Glutamatergic neuron (in vitro differentiated cells): ENCODE measurements around the gene OSBPL6. TPM values are rescaled to one million over a fixed set of nuclear protein-coding genes. Genes with fewer than 3 reads are reported as not detected.
A peak's percentile ranks its signal among the peaks of the same experiment; 100 is the strongest.

Source experiments
- DNase-seq: peaks from one replicate; pipeline ENCODE4 v3.0.0; 2022
- H3K27ac Mint-ChIP-seq: one replicate; pipeline ENCODE4 v1.8.0; 2020; ENCODE audit warnings: mild to moderate bottlenecking, mixed read lengths, inconsistent platforms; ENCODE audit not compliant: unreplicated experiment
- H3K27me3 Mint-ChIP-seq: one replicate; pipeline ENCODE4 v1.8.0; 2020; ENCODE audit warnings: mild to moderate bottlenecking, moderate library complexity, mixed read lengths, inconsistent platforms; ENCODE audit not compliant: unreplicated experiment
- H3K36me3 Mint-ChIP-seq: one replicate; pipeline ENCODE4 v1.8.0; 2020; ENCODE audit warnings: mild to moderate bottlenecking, mixed read lengths, inconsistent platforms; ENCODE audit not compliant: unreplicated experiment
- H3K4me1 Mint-ChIP-seq: one replicate; pipeline ENCODE4 v1.8.0; 2020; ENCODE audit warnings: mild to moderate bottlenecking, low read depth, mixed read lengths, inconsistent platforms; ENCODE audit not compliant: unreplicated experiment
- H3K4me3 Mint-ChIP-seq: one replicate; pipeline ENCODE4 v1.8.0; 2020; ENCODE audit warnings: mild to moderate bottlenecking, mixed read lengths, inconsistent platforms; ENCODE audit not compliant: unreplicated experiment
- H3K9me3 Mint-ChIP-seq: one replicate; pipeline ENCODE4 v1.8.0; 2020; ENCODE audit warnings: mild to moderate bottlenecking, moderate library complexity, mixed read lengths, inconsistent platforms; ENCODE audit not compliant: unreplicated experiment
- total RNA-seq: library from RNA; stranded (reverse); fragmentation: NEBNext Ultra II Directional; extraction: Animal tissue kit (Norgen Biotek cat#: 25700); gene quantifications from one replicate; pipeline ENCODE4 v1.2.1, GENCODE V29; 2021; ENCODE audit not compliant: unreplicated experiment
- TF ChIP-seq, protein P1 (sequence below): fragments of 200-600 bp; sonication (generic); IDR thresholded peaks from one replicate; pipeline ENCODE4 v1.5.0; 2021; ENCODE audit not compliant: partially characterized antibody, unreplicated experiment

OSBPL6 gene
- total RNA-seq, 1 donor from 2014 or later, result 14.4 TPM

- Mint-ChIP-seq H3K4me1 (peaks cover 16% of the 10 kb centered on the region), H3K27ac (peak overlapping the region; percentile 4), H3K4me3 (no peak overlapping the region)
Observed at GRCh38 chr2:178211460-178211859, 17.1 kb downstream of the OSBPL6 start.

GRCh38 chr2:178211943-178212342 is 17.6 kb downstream of the OSBPL6 start:
- Mint-ChIP-seq H3K4me3 (no peak overlapping the region), H3K27me3 (no peaks in the 10 kb centered on the region), H3K27ac (peak overlapping the region; percentile 4), H3K4me1 (peaks cover 16% of the 10 kb centered on the region), H3K36me3 (no peaks in the 10 kb centered on the region), H3K9me3 (peaks cover 3% of the 10 kb centered on the region)
- no peak for DNase-seq
- TF ChIP-seq, protein P1, sequence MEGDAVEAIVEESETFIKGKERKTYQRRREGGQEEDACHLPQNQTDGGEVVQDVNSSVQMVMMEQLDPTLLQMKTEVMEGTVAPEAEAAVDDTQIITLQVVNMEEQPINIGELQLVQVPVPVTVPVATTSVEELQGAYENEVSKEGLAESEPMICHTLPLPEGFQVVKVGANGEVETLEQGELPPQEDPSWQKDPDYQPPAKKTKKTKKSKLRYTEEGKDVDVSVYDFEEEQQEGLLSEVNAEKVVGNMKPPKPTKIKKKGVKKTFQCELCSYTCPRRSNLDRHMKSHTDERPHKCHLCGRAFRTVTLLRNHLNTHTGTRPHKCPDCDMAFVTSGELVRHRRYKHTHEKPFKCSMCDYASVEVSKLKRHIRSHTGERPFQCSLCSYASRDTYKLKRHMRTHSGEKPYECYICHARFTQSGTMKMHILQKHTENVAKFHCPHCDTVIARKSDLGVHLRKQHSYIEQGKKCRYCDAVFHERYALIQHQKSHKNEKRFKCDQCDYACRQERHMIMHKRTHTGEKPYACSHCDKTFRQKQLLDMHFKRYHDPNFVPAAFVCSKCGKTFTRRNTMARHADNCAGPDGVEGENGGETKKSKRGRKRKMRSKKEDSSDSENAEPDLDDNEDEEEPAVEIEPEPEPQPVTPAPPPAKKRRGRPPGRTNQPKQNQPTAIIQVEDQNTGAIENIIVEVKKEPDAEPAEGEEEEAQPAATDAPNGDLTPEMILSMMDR, result no peak

More at GRCh38 chr2:178211460-178211859, 17.1 kb downstream of the OSBPL6 start:
- Mint-ChIP-seq H3K9me3 (peaks cover 3% of the 10 kb centered on the region), H3K27me3 (no peaks in the 10 kb centered on the region), H3K36me3 (no peaks in the 10 kb centered on the region)
- TF ChIP-seq, protein P1, result no peak
- DNase-seq, result no peak

GRCh38 chr2:178213991-178214390 is 19.7 kb downstream of the OSBPL6 start:
- Mint-ChIP-seq H3K27ac (no peak overlapping the region), H3K27me3 (no peaks in the 10 kb centered on the region), H3K36me3 (no peaks in the 10 kb centered on the region), H3K4me3 (no peak overlapping the region), H3K4me1 (peaks cover 18% of the 10 kb centered on the region), H3K9me3 (peaks cover 3% of the 10 kb centered on the region)
- TF ChIP-seq, protein P1, result no peak
- no peak for DNase-seq

- Mint-ChIP-seq H3K27me3 (no peaks in the 10 kb centered on the region), H3K4me1 (peaks cover 30% of the 10 kb centered on the region)
- TF ChIP-seq, protein P1, result no peak
Observed at GRCh38 chr2:178219247-178219646, 24.9 kb downstream of the OSBPL6 start.

DNA sequence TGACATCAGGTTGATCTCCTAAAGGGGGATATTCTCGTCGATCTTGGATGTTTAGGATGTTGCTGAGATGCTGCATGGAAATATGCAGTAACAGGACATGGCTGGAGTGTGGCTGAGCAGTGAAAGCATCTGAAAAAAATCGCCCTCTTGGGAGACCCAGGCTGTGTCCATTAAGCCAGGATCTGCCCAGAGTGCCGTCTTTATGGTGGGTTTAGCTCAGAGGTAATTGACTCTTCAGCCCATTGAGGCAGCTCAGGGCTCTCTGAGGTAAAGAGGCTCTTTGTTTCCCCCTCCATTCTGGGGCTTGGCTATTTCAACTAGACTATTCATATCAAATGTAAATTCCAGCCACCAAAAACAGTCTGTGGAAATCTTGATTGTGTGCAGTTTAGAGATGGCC is 26.5 kb downstream of the OSBPL6 start:
- no peaks in the 10 kb centered on the region for H3K9me3 Mint-ChIP-seq
- no peaks in the 10 kb centered on the region for H3K27me3 Mint-ChIP-seq
- H3K4me1 Mint-ChIP-seq, result peaks cover 38% of the 10 kb centered on the region
- peak overlapping the region; percentile 69 for H3K4me3 Mint-ChIP-seq
- TF ChIP-seq, protein P1, result no peak
- peak overlapping the region; percentile 72 for H3K27ac Mint-ChIP-seq
- no peaks in the 10 kb centered on the region for H3K36me3 Mint-ChIP-seq
- DNase-seq, result peak; percentile 48

More at GRCh38 chr2:178219247-178219646, 24.9 kb downstream of the OSBPL6 start:
- Mint-ChIP-seq H3K36me3 (no peaks in the 10 kb centered on the region), H3K27ac (no peak overlapping the region), H3K4me3 (no peak overlapping the region), H3K9me3 (no peaks in the 10 kb centered on the region)
- no peak for DNase-seq
